Tibial nerve (tissue), 3 donors: ENCODE data around the gene LBX2.

ENCODE experiments used
- CTCF ChIP-seq, 5 experiments: fragments of 200-600 bp in 3 of 5; fragments of 450-650 bp in 2 of 5; sonication (generic) in 3 of 5; IDR thresholded peaks; one replicate each; pipeline ENCODE4 v1.5.1; 2016 to 2019; ENCODE audit warnings: antibody characterized with exemption in 5 of 5, mild to moderate bottlenecking in 3 of 5, moderate library complexity in 2 of 5
- POLR2A ChIP-seq, 2 donors: fragments of 450-650 bp; IDR thresholded peaks; one replicate each; pipeline ENCODE4 v1.6.1; 2017; ENCODE audit warnings: antibody characterized with exemption in 2 of 2, mild to moderate bottlenecking in 2 of 2, moderate library complexity in 2 of 2

- TF ChIP-seq CTCF (IDR thresholded peaks at IDR 0.05), result no peak
- TF ChIP-seq POLR2A (IDR thresholded peaks at IDR 0.05), result no peak
Measured at GRCh38 chr2:74510272-74510671, 10.9 kb upstream of the LBX2 start.
